Measurements from ENCODE around the gene FCGBP. TPM values are rescaled to one million over a fixed set of nuclear protein-coding genes. Genes with fewer than 3 reads are reported as not detected.

Gene FCGBP
- total RNA-seq, 1 donor from 2014 or later: 10.0 TPM

DNA sequence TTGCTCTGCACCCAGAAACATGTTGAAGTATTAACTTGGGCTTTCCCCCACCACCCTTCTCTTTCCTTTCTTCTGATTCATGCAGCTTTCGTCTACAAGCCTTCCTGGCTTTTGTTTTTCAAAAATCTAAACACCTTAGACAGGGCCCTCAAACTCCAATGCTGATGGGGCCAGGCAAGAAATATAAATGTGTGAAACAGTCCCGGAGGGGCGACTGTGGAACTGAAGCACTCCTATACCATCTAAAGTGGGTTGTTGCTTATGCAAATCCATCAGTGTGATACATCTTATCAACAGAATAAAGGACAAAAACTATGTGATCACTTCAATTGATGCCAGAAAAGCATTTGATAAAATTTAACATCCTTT is 6.1 kb downstream of the FCGBP start:
- Mint-ChIP-seq H3K4me3 (no peak overlapping the region), H3K36me3 (no peaks in the 10 kb centered on the region), H3K27ac (no peak overlapping the region)

DNA sequence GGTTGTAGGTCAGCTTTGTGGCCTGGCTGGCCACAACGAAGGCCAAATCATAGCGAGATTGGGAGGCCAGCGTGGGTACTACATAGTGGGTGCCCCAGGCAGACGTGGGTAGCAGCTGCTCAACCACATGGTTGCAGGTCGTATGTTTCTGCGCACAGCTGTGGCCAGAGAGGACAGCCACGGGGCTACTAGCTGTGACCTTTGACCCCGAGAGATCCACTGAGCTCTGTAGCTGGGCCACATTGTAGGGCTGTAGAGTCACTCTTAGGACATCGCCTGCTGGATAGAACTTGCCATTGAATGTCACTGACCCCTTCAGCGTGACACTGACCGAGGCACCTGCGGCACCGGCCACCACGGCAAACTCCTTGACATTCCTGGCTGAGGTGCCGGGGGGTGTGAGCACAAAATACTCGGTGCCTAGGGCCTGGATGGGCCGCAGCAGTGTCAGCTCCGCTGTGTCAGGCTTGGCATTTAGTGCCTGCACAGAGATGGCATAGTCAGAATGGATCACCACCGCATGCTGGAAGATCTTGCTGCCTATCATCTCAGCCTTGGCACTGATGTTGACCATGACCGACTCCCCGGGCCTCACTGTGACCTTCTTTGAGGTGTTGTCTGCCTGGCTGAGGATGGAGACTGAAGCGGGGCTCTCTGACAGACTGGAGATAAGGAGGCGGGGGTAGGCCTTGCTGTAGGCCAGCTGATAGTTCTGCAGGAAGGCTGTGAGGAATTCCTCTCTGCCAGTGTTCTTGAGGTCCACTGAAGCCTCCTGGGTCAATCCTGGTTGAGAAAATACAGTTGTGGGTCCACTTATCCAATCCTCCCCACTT is 6.7 kb downstream of the FCGBP start:
- Mint-ChIP-seq H3K4me1 (ENCODE audit: unreplicated experiment) (no peaks in the 10 kb centered on the region), H3K27ac (no peak overlapping the region), H3K9me3 (no peaks in the 10 kb centered on the region), H3K36me3 (no peaks in the 10 kb centered on the region), H3K27me3 (no peaks in the 10 kb centered on the region), H3K4me3 (no peak overlapping the region)
- TF ChIP-seq, protein P1, sequence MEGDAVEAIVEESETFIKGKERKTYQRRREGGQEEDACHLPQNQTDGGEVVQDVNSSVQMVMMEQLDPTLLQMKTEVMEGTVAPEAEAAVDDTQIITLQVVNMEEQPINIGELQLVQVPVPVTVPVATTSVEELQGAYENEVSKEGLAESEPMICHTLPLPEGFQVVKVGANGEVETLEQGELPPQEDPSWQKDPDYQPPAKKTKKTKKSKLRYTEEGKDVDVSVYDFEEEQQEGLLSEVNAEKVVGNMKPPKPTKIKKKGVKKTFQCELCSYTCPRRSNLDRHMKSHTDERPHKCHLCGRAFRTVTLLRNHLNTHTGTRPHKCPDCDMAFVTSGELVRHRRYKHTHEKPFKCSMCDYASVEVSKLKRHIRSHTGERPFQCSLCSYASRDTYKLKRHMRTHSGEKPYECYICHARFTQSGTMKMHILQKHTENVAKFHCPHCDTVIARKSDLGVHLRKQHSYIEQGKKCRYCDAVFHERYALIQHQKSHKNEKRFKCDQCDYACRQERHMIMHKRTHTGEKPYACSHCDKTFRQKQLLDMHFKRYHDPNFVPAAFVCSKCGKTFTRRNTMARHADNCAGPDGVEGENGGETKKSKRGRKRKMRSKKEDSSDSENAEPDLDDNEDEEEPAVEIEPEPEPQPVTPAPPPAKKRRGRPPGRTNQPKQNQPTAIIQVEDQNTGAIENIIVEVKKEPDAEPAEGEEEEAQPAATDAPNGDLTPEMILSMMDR (conservative IDR thresholded peaks at IDR 0.05): no peak
- DNase-seq (ENCODE audit: extremely low spot score, unreplicated experiment): no peak

More for the DNA sequence above, 6.1 kb downstream of the FCGBP start:
- H3K9me3 Mint-ChIP-seq: no peaks in the 10 kb centered on the region
- no peaks in the 10 kb centered on the region for H3K4me1 Mint-ChIP-seq (ENCODE audit: unreplicated experiment)
- H3K27me3 Mint-ChIP-seq: no peaks in the 10 kb centered on the region
- TF ChIP-seq, protein P1 (conservative IDR thresholded peaks at IDR 0.05): no peak
- DNase-seq (ENCODE audit: extremely low spot score, unreplicated experiment): no peak

- no peaks in the 10 kb centered on the region for H3K4me1 Mint-ChIP-seq (ENCODE audit: unreplicated experiment)
- DNase-seq (ENCODE audit: extremely low spot score, unreplicated experiment): no peak
- TF ChIP-seq, protein P1 (conservative IDR thresholded peaks at IDR 0.05): no peak
- H3K9me3 Mint-ChIP-seq: no peaks in the 10 kb centered on the region
- H3K4me3 Mint-ChIP-seq: no peak overlapping the region
- H3K27ac Mint-ChIP-seq: peak overlapping the region; percentile 84
- no peaks in the 10 kb centered on the region for H3K27me3 Mint-ChIP-seq
- H3K36me3 Mint-ChIP-seq: no peaks in the 10 kb centered on the region
Observed at GRCh38 chr19:39927076-39927475, 7.4 kb downstream of the FCGBP start.

GRCh38 chr19:39926170-39926760 is 8.2 kb downstream of the FCGBP start:
- Mint-ChIP-seq H3K9me3 (no peaks in the 10 kb centered on the region), H3K27ac (peak overlapping the region; percentile 84), H3K4me1 (ENCODE audit: unreplicated experiment) (no peaks in the 10 kb centered on the region), H3K4me3 (no peak overlapping the region), H3K27me3 (no peaks in the 10 kb centered on the region), H3K36me3 (no peaks in the 10 kb centered on the region)
- TF ChIP-seq, protein P1 (conservative IDR thresholded peaks at IDR 0.05): no peak
- DNase-seq (ENCODE audit: extremely low spot score, unreplicated experiment): no peak

GRCh38 chr19:39924952-39925351 is 9.5 kb downstream of the FCGBP start:
- no peaks in the 10 kb centered on the region for H3K4me1 Mint-ChIP-seq (ENCODE audit: unreplicated experiment)
- DNase-seq (ENCODE audit: extremely low spot score, unreplicated experiment): no peak
- H3K27me3 Mint-ChIP-seq: no peaks in the 10 kb centered on the region
- H3K27ac Mint-ChIP-seq: no peak overlapping the region
- no peaks in the 10 kb centered on the region for H3K36me3 Mint-ChIP-seq
- TF ChIP-seq, protein P1 (conservative IDR thresholded peaks at IDR 0.05): no peak
- no peaks in the 10 kb centered on the region for H3K9me3 Mint-ChIP-seq
- H3K4me3 Mint-ChIP-seq: no peak overlapping the region

All from type B pancreatic cell (in vitro differentiated cells).